IPS-20b (cell line): Measurements from ENCODE around the gene KMT2A.

Source experiments
- H3K27ac ChIP-seq: one replicate; pipeline ENCODE4 v1.5.1; 2013; ENCODE audit warnings: low read length
- H3K27me3 ChIP-seq: 2 replicates; pipeline ENCODE4 v1.6.1; 2013; ENCODE audit warnings: mild to moderate bottlenecking, low read length, inconsistent platforms; ENCODE audit not compliant: insufficient read depth
- H3K36me3 ChIP-seq: 2 replicates; pipeline ENCODE4 v1.6.1; 2013; ENCODE audit warnings: low read depth, mild to moderate bottlenecking, inconsistent platforms, low read length, moderate library complexity; ENCODE audit not compliant: insufficient read depth
- H3K4me1 ChIP-seq: 2 replicates; pipeline ENCODE4 v1.6.1; 2013; ENCODE audit warnings: mild to moderate bottlenecking, control low read depth, inconsistent platforms, low read length, moderate library complexity; ENCODE audit not compliant: insufficient read depth
- H3K4me3 ChIP-seq: 2 replicates; pipeline ENCODE4 v1.5.1; 2013; ENCODE audit warnings: mild to moderate bottlenecking, low read length, inconsistent platforms
- H3K9ac ChIP-seq: 2 replicates; pipeline ENCODE4 v1.6.1; 2013; ENCODE audit warnings: low read depth, mild to moderate bottlenecking, inconsistent platforms, low read length, moderate library complexity
- H3K9me3 ChIP-seq: 2 replicates; pipeline ENCODE4 v1.6.1; 2013; ENCODE audit warnings: mild to moderate bottlenecking, low read depth, low read length, inconsistent platforms; ENCODE audit not compliant: insufficient read depth

KMT2A gene

GRCh38 chr11:118572981-118573550, 136.8 kb downstream of the KMT2A start:
- H3K9ac ChIP-seq: peak overlapping the region; percentile 97
- peaks cover 3% of the 10 kb centered on the region; the same call in 1 of the 2 replicates for H3K4me1 ChIP-seq
- H3K36me3 ChIP-seq: no peaks in the 10 kb centered on the region
- no peaks in the 10 kb centered on the region for H3K27me3 ChIP-seq
- no peaks in the 10 kb centered on the region for H3K9me3 ChIP-seq
- peak overlapping the region; percentile 97 for H3K4me3 ChIP-seq
- peak overlapping the region; percentile 61 for H3K27ac ChIP-seq

- no peaks in the 10 kb centered on the region for H3K27me3 ChIP-seq
- no peaks in the 10 kb centered on the region for H3K9me3 ChIP-seq
- H3K4me3 ChIP-seq: no peak overlapping the region
- H3K4me1 ChIP-seq: peaks cover 3% of the 10 kb centered on the region; the same call in 1 of the 2 replicates
- H3K9ac ChIP-seq: no peak overlapping the region
- no peaks in the 10 kb centered on the region for H3K36me3 ChIP-seq
- no peak overlapping the region for H3K27ac ChIP-seq
These were observed 138.3 kb downstream of the KMT2A start for GRCh38 chr11:118574636-118575035.
